Body of pancreas (tissue), 4 donors: ENCODE measurements around the gene CPSF4L. TPM values are rescaled to one million over a fixed set of nuclear protein-coding genes. Genes with fewer than 3 reads are reported as not detected.
A peak's percentile ranks its signal among the peaks of the same experiment; 100 is the strongest.

Experiments used
- ATAC-seq: fragments of 150-250 bp; one replicate; pipeline ENCODE4 v1.9.1; 2016
- DNase-seq, 4 donors: peaks; one replicate each; pipeline ENCODE4 v3.0.0-alpha.2; 2019
- H3K27ac ChIP-seq, 4 donors: fragments of 200-600 bp; sonication (generic); 1 replicate in 3 of 4; 2 replicates in 1 of 4; pipeline versions ENCODE4 v1.5.1 to v1.6.1; 2016 to 2019; ENCODE audit warnings: mild to moderate bottlenecking in 1 of 4, mixed read lengths in 1 of 4, moderate library complexity in 1 of 4
- H3K27me3 ChIP-seq, 2 donors: fragments of 200-600 bp; sonication (generic); one replicate each; pipeline ENCODE4 v1.6.0; 2016; ENCODE audit warnings: mild to moderate bottlenecking in 1 of 2
- H3K36me3 ChIP-seq, 2 donors: fragments of 200-600 bp; sonication (generic); replicated peaks in 1 of 2; 2 replicates each; pipeline ENCODE4 v1.5.1; 2016; ENCODE audit warnings: low read depth in 2 of 2; ENCODE audit not compliant: insufficient read depth in 1 of 2
- H3K4me1 ChIP-seq: fragments of 200-600 bp; sonication (generic); one replicate; pipeline ENCODE4 v1.6.0; 2016
- H3K4me3 ChIP-seq, 2 donors: fragments of 200-600 bp; sonication (generic); 1 replicate in 1 of 2; 2 replicates in 1 of 2; pipeline ENCODE4 v1.5.1; 2016 to 2019
- H3K9me3 ChIP-seq, 3 donors: fragments of 200-600 bp; sonication (generic); 1 replicate in 2 of 3; 2 replicates in 1 of 3; pipeline ENCODE4 v1.5.1; 2016
- CTCF ChIP-seq, 7 experiments: fragments of 450-650 bp in 4 of 7; fragments of 200-600 bp in 3 of 7; sonication (generic) in 3 of 7; IDR thresholded peaks; one replicate each; pipeline ENCODE4 v1.5.1; 2016 to 2019; ENCODE audit warnings: antibody characterized with exemption in 7 of 7
- POLR2A ChIP-seq, 3 donors: fragments of 450-650 bp; IDR thresholded peaks; one replicate each; pipeline ENCODE4 v1.6.1; 2016; ENCODE audit warnings: antibody characterized with exemption in 3 of 3, mild to moderate bottlenecking in 2 of 3
- WGBS, 2 donors: methylation state at CpG; one replicate each; pipeline ENCODE4 v1.1.5; 2017; 5-methylcytosine and 5-hydroxymethylcytosine counted together
- intact Hi-C: fragments of 100-400 bp; cut with DNase I; formaldehyde crosslinking; loops from one replicate; pipeline ENCODE4 v1.15.1; 2023
- total RNA-seq, 2 donors: library from RNA; depleted of rRNA; stranded (reverse); fragments of >200 nt; gene quantifications; one replicate each; pipeline ENCODE4 v1.1.0, GENCODE V29; 2016

The CPSF4L gene
- total RNA-seq, 2 donors from 2014 or later: not detected

- intact Hi-C loops: no loop called here
- no peak for TF ChIP-seq POLR2A (IDR thresholded peaks at IDR 0.05)
- no peak for TF ChIP-seq CTCF (IDR thresholded peaks at IDR 0.05)
- DNase-seq (peak; percentile 73 to 84 (median 78)), ATAC-seq (no peak)
- Histone ChIP-seq H3K4me1 (peaks cover 70% of the 10 kb centered on the region), H3K27me3 (no peaks in the 10 kb centered on the region), H3K27ac (peak overlapping the region; percentile 92 to 97 (median 96)), H3K36me3 (no peaks in the 10 kb centered on the region), H3K9me3 (no peaks in the 10 kb centered on the region), H3K4me3 (no peak overlapping the region)
- WGBS, 2 donors: 18 to 25% methylated on average over 9 of the region's 9 CpGs
Measured at GRCh38 chr17:73307130-73307529, 45.5 kb upstream of the CPSF4L start.

- TF ChIP-seq CTCF (IDR thresholded peaks at IDR 0.05) (no peak), POLR2A (IDR thresholded peaks at IDR 0.05) (no peak)
- Histone ChIP-seq H3K27ac (peak overlapping the region; percentile 92 to 97 (median 96)), H3K9me3 (no peaks in the 10 kb centered on the region), H3K27me3 (no peaks in the 10 kb centered on the region), H3K36me3 (no peaks in the 10 kb centered on the region), H3K4me3 (no peak overlapping the region), H3K4me1 (peaks cover 79% of the 10 kb centered on the region)
- intact Hi-C loops: no loop called here
- DNase-seq (no peak), ATAC-seq (no peak)
- WGBS, 2 donors: 25 to 26% methylated on average over 11 of the region's 11 CpGs
Measured at GRCh38 chr17:73305845-73306836, 44.5 kb upstream of the CPSF4L start.

GRCh38 chr17:73304971-73305812 lies 43.5 kb upstream of the CPSF4L start:
- peak; percentile 48 to 64 (median 61) for DNase-seq

GRCh38 chr17:73304438-73304837 lies 42.8 kb upstream of the CPSF4L start:
- no peaks in the 10 kb centered on the region for H3K36me3 ChIP-seq
- ATAC-seq: no peak
- TF ChIP-seq POLR2A (IDR thresholded peaks at IDR 0.05) (no peak), CTCF (IDR thresholded peaks at IDR 0.05) (no peak)

More at GRCh38 chr17:73304971-73305812, 43.5 kb upstream of the CPSF4L start:
- Histone ChIP-seq H3K36me3 (no peaks in the 10 kb centered on the region), H3K27ac (peak overlapping the region; percentile 81 to 97 (median 96)), H3K27me3 (no peaks in the 10 kb centered on the region), H3K9me3 (no peaks in the 10 kb centered on the region), H3K4me3 (no peak overlapping the region), H3K4me1 (peaks cover 89% of the 10 kb centered on the region)
- ATAC-seq: peak; percentile 1
- intact Hi-C loops: no loop called here
- TF ChIP-seq CTCF (IDR thresholded peaks at IDR 0.05) (peak in 3 of 7 experiments; percentile 16 to 34 (median 27)), POLR2A (IDR thresholded peaks at IDR 0.05) (peak in 2 of 3 donors; percentile 30 to 32)
- 8 to 12% methylated on average over 5 to 15 of the region's 16 CpGs for WGBS, 2 donors

More at GRCh38 chr17:73304438-73304837, 42.8 kb upstream of the CPSF4L start:
- no peak for DNase-seq
- Histone ChIP-seq H3K4me3 (no peak overlapping the region), H3K27ac (peak overlapping the region; percentile 81 to 97 (median 96)), H3K9me3 (no peaks in the 10 kb centered on the region), H3K27me3 (no peaks in the 10 kb centered on the region), H3K4me1 (peaks cover 95% of the 10 kb centered on the region)
- intact Hi-C loops: no loop called here
- WGBS, 2 donors: 15 to 19% methylated on average over 5 to 7 of the region's 8 CpGs
